Activated T-cell treated with anti-CD3 and anti-CD28 coated beads, Interleukin-2, amount 50 U/mL, for 1 hour (primary cell): ENCODE results near the gene WDR4.
"Not testable (repeated sequence)": the region's sequence is repeated elsewhere in the genome, so short reads cannot be mapped to it uniquely, and the experiment has no call there.

Source experiments
- DNase-seq: peaks from one replicate; pipeline ENCODE4 v3.0.0-alpha.2; 2020

WDR4 gene

GRCh38 chr21:42809577-42810475 lies 69.5 kb downstream of the WDR4 start:
- no peak for DNase-seq

- no peak for DNase-seq
Measured at GRCh38 chr21:42809171-42809570, 70.2 kb downstream of the WDR4 start.

- DNase-seq = no peak
Measured at GRCh38 chr21:42807938-42808613, 71.3 kb downstream of the WDR4 start.

GRCh38 chr21:42807293-42807895 lies 71.9 kb downstream of the WDR4 start:
- not testable (repeated sequence) for DNase-seq

GRCh38 chr21:42806509-42807140 lies 72.7 kb downstream of the WDR4 start:
- DNase-seq = no peak

- not testable (repeated sequence) for DNase-seq
Measured at GRCh38 chr21:42801616-42802015, 77.7 kb downstream of the WDR4 start.

GRCh38 chr21:42799948-42800347 lies 79.4 kb downstream of the WDR4 start:
- DNase-seq = no peak

- DNase-seq = no peak
Measured at GRCh38 chr21:42799516-42799915, 79.8 kb downstream of the WDR4 start.
